Endothelial cell of umbilical vein (primary cell): ENCODE results near the gene NCOA7. TPM values are rescaled to one million over a fixed set of nuclear protein-coding genes. Genes with fewer than 3 reads are reported as not detected.

Experiments
- BruUV-seq: library from RNA; stranded (reverse); fragments of 400-500 nt; replicated peaks from 2 replicates; lab custom pipeline; 2021; lab: Mats Ljungman, UMichigan
- CTCF ChIA-PET: fragments of 300-600, 350-600 bp; sonication (Branson Sonifier 250); formaldehyde crosslinking; loops from one replicate; lab custom pipeline; 2021; ENCODE audit warnings: antibody characterized with exemption, inconsistent platforms; lab: Charles Lee
- POLR2A ChIA-PET: fragments of 300-600, 350-600 bp; sonication (Branson Sonifier 250); formaldehyde crosslinking; loops from one replicate; lab custom pipeline; 2021; ENCODE audit warnings: antibody characterized with exemption, inconsistent platforms; lab: Charles Lee
- DNase-seq: peaks from one replicate; pipeline ENCODE4 v3.0.0-alpha.2; 2011; ENCODE audit warnings: low read depth, low spot score
- FAIRE-seq: peaks from 2 replicates; lab custom pipeline; 2011; peaks lifted over from hg19 to GRCh38; lab: Jason Lieb, UNC
- H2AFZ ChIP-seq: 2 replicates; pipeline ENCODE4 v1.6.0; 2012; ENCODE audit warnings: low read depth, low read length, control low read depth, inconsistent platforms
- H3K27ac ChIP-seq: 2 replicates; pipeline ENCODE4 v1.5.1; 2011; ENCODE audit warnings: low read depth, mild to moderate bottlenecking, control low read depth, low read length, moderate library complexity; ENCODE audit not compliant: insufficient read depth
- H3K27me3 ChIP-seq, 2 experiments: 2 replicates each; pipeline versions ENCODE4 v1.6.0 to v1.6.1; 2011; ENCODE audit warnings: low read length in 2 of 2, mixed read lengths in 1 of 2; ENCODE audit not compliant: control insufficient read depth in 2 of 2, insufficient read depth in 2 of 2
- H3K36me3 ChIP-seq, 2 experiments: 2 replicates in 1 of 2; 3 replicates in 1 of 2; pipeline ENCODE4 v1.5.1; 2011; ENCODE audit warnings: low read length in 2 of 2, mild to moderate bottlenecking in 1 of 2, moderate library complexity in 1 of 2; ENCODE audit not compliant: control insufficient read depth in 2 of 2, insufficient read depth in 2 of 2; ENCODE audit errors: extremely low read depth in 1 of 2
- H3K4me1 ChIP-seq: 3 replicates; pipeline ENCODE4 v1.5.1; 2011; ENCODE audit warnings: mild to moderate bottlenecking, low read length; ENCODE audit not compliant: control insufficient read depth, insufficient read depth; ENCODE audit errors: extremely low read depth
- H3K4me2 ChIP-seq: 2 replicates; pipeline ENCODE4 v1.6.1; 2011; ENCODE audit warnings: low read length, control low read depth, mixed read lengths; ENCODE audit not compliant: insufficient read depth
- H3K4me3 ChIP-seq, 3 experiments: fragments of 200-600 bp in 1 of 3; sonication (generic), shearing (Covaris generic) in 1 of 3; replicated peaks in 1 of 3; 2 replicates each; pipeline ENCODE4 v1.5.1; 2011 to 2016; ENCODE audit warnings: control low read depth in 3 of 3, low read length in 3 of 3, mild to moderate bottlenecking in 2 of 3, inconsistent platforms in 1 of 3, low read depth in 1 of 3, moderate library complexity in 1 of 3; ENCODE audit not compliant: insufficient read depth in 1 of 3
- H3K79me2 ChIP-seq: 2 replicates; pipeline ENCODE4 v1.6.0; 2012; ENCODE audit warnings: low read length, inconsistent platforms; ENCODE audit not compliant: control insufficient read depth, insufficient read depth
- H3K9ac ChIP-seq: replicated peaks from 2 replicates; pipeline ENCODE3; 2011; ENCODE audit warnings: low read length, control low read depth; ENCODE audit not compliant: insufficient read depth; ENCODE audit errors: extremely low read depth
- H3K9me1 ChIP-seq: replicated peaks from 3 replicates; pipeline ENCODE4 v1.6.0; 2011; ENCODE audit warnings: mild to moderate bottlenecking, low read length; ENCODE audit not compliant: control insufficient read depth, insufficient read depth; ENCODE audit errors: extremely low read depth
- H3K9me3 ChIP-seq: replicated peaks from 2 replicates; pipeline ENCODE4 v1.5.1; 2012; ENCODE audit warnings: low read length, inconsistent platforms; ENCODE audit not compliant: control insufficient read depth, insufficient read depth
- H4K20me1 ChIP-seq: replicated peaks from 2 replicates; pipeline ENCODE3; 2011; ENCODE audit warnings: mild to moderate bottlenecking, low read length; ENCODE audit not compliant: control insufficient read depth, insufficient read depth; ENCODE audit errors: extremely low read depth
- CTCF ChIP-seq, 2 donors: IDR thresholded peaks; 1 replicate in 1 of 2; 2 replicates in 1 of 2; pipeline ENCODE4 v1.5.1; 2011; ENCODE audit warnings: low read length in 2 of 2, mild to moderate bottlenecking in 2 of 2, moderate library complexity in 2 of 2, control low read depth in 1 of 2, inconsistent platforms in 1 of 2, low read depth in 1 of 2; ENCODE audit not compliant: insufficient read depth in 1 of 2; ENCODE audit errors: extremely low read depth in 1 of 2
- EZH2 ChIP-seq: IDR thresholded peaks from 2 replicates; pipeline ENCODE4 v1.6.1; 2012; ENCODE audit warnings: borderline replicate concordance, low read depth, mild to moderate bottlenecking, moderate library complexity, low read length, inconsistent platforms; ENCODE audit not compliant: severe bottlenecking
- FOS ChIP-seq: IDR thresholded peaks from 2 replicates; pipeline ENCODE4 v1.6.1; 2011; ENCODE audit warnings: mild to moderate bottlenecking, low read length, moderate library complexity, borderline replicate concordance; ENCODE audit not compliant: insufficient read depth
- GATA2 ChIP-seq: IDR thresholded peaks from 2 replicates; pipeline ENCODE4 v1.7.0; 2011; ENCODE audit warnings: low read depth, mild to moderate bottlenecking, moderate library complexity, mixed read lengths, low read length; ENCODE audit not compliant: insufficient read length, insufficient read depth
- JUN ChIP-seq: IDR thresholded peaks from 2 replicates; pipeline ENCODE4 v1.6.1; 2011; ENCODE audit warnings: borderline replicate concordance, low read depth; ENCODE audit not compliant: insufficient read length, insufficient read depth
- MAX ChIP-seq: IDR thresholded peaks from 2 replicates; pipeline ENCODE4 v1.6.1; 2011; ENCODE audit not compliant: insufficient read depth, insufficient read length
- MYC ChIP-seq: IDR thresholded peaks from one replicate; pipeline ENCODE4 v1.6.1; 2011; ENCODE audit warnings: mild to moderate bottlenecking, low read depth, low read length
- POLR2A ChIP-seq: IDR thresholded peaks from 2 replicates; pipeline ENCODE4 v1.6.1; 2012; ENCODE audit warnings: low read depth, mild to moderate bottlenecking, control low read depth, low read length
- POLR2AphosphoS5 ChIP-seq: IDR thresholded peaks from 2 replicates; pipeline ENCODE4 v1.6.1; 2012; ENCODE audit warnings: low read depth, mild to moderate bottlenecking, control low read depth, low read length, moderate library complexity; ENCODE audit not compliant: insufficient read depth
- dilution Hi-C: fragments of 300-500 bp; cut with MboI; formaldehyde crosslinking; loops from one replicate; pipeline ENCODE4 v1.15.0; 2019; ENCODE audit warnings: low sequenced_read_pairs; ENCODE audit not compliant: extremely low pct_ligation_motif_present
- intact Hi-C: fragments of 100-400 bp; cut with micrococcal nuclease; formaldehyde crosslinking; loops from one replicate; pipeline ENCODE4 v1.10.0; 2022
- polyA plus RNA-seq, 4 experiments: library from polyadenylated mRNA; depleted of rRNA in 3 of 4; stranded (reverse) in 3 of 4; unstranded in 1 of 4; fragments of >200 nt; gene quantifications; 2 replicates each; pipeline versions ENCODE4 v1.2.1 to v1.2.3, GENCODE V29; 2011 to 2012; ENCODE audit warnings: missing spikeins in 1 of 4
- total RNA-seq: library from RNA; stranded (reverse); gene quantifications from 2 replicates; pipeline ENCODE4 v1.2.3, GENCODE V29; 2021

NCOA7 gene
- total and polyA plus RNA-seq, 2 donors (not counting 3 experiments of a cell fraction or from before 2014, with no cell fraction given), result 27.7 to 71.2 TPM

- H3K27me3 ChIP-seq, result no peaks in the 10 kb centered on the region
- H3K4me3 ChIP-seq, result no peak overlapping the region
- no peak for FAIRE-seq
- no peaks in the 10 kb centered on the region for H3K36me3 ChIP-seq
- no peak overlapping the region for H3K9ac ChIP-seq
- H3K4me2 ChIP-seq, result no peak overlapping the region
- peaks cover 36% of the 10 kb centered on the region for H3K4me1 ChIP-seq
- H2AFZ ChIP-seq, result no peak overlapping the region
- H3K27ac ChIP-seq, result no peak overlapping the region
- intact Hi-C loops (no loop called here), dilution Hi-C loops (no loop called here)
- no peaks in the 10 kb centered on the region for H4K20me1 ChIP-seq
- no TSS peak for BruUV-seq
- ChIA-PET POLR2A (no interaction called here), CTCF (interaction anchor here (1.3 to 7.0 kb wide), 4 partner anchors 8 to 161 kb away, joined by 3 to 86 read pairs (median 4); partner anchors contain the start of gene HINT3)
- no peak for DNase-seq
- H3K79me2 ChIP-seq, result no peaks in the 10 kb centered on the region
- no peaks in the 10 kb centered on the region for H3K9me3 ChIP-seq
- H3K9me1 ChIP-seq, result no peaks in the 10 kb centered on the region
- TF ChIP-seq CTCF (IDR thresholded peaks at IDR 0.05; ENCODE audit: extremely low read depth in 1 of 2, insufficient read depth in 1 of 2, low read depth in 1 of 2, low read length in 2 of 2) (no peak), JUN (no peak), MYC (no peak), MAX (no peak), FOS (no peak), GATA2 (no peak), POLR2A (no peak), EZH2 (no peak), POLR2AphosphoS5 (no peak)
Measured at GRCh38 chr6:125949069-125949468, 158.3 kb downstream of the NCOA7 start.
